Brain microvascular endothelial cell (primary cell): ENCODE data around the gene PNLDC1.
A peak's percentile ranks its signal among the peaks of the same experiment; 100 is the strongest.

ENCODE experiments used
- DNase-seq: peaks from one replicate; pipeline ENCODE4 v3.0.0-alpha.2; 2020
- H3K27ac ChIP-seq: fragments of 250-450 bp; sonication (Bioruptor Pico); 2 replicates; pipeline ENCODE4 v1.5.1; 2020; ENCODE audit warnings: mild to moderate bottlenecking, moderate library complexity
- H3K27me3 ChIP-seq: fragments of 250-450 bp; sonication (Bioruptor Pico); replicated peaks from 2 replicates; pipeline ENCODE4 v1.5.1; 2020; ENCODE audit warnings: mild to moderate bottlenecking
- H3K36me3 ChIP-seq: fragments of 250-450 bp; sonication (Bioruptor Pico); replicated peaks from 2 replicates; pipeline ENCODE4 v1.5.1; 2020; ENCODE audit warnings: mild to moderate bottlenecking
- H3K4me3 ChIP-seq: 2 replicates; pipeline ENCODE4 v1.5.1; 2011; ENCODE audit warnings: low read depth, mild to moderate bottlenecking, control low read depth, low read length, moderate library complexity
- CTCF ChIP-seq: IDR thresholded peaks from 2 replicates; pipeline ENCODE4 v1.5.1; 2011; ENCODE audit warnings: low read depth, mild to moderate bottlenecking, moderate library complexity, low read length, control low read depth, inconsistent platforms; ENCODE audit errors: missing control alignments
- in situ Hi-C: cut with HindIII; loops from 2 replicates; pipeline ENCODE4 v1.10.0; 2017; ENCODE audit warnings: low sequenced_read_pairs, low pct_ligation_motif_present

PNLDC1 gene

GRCh38 chr6:159761873-159762680, 38.0 kb upstream of the PNLDC1 start, which contains the start of gene ACAT2:
TSS of gene ACAT2 (plus strand) at chr6:159762045. CDS start at chr6:159762088, 43 bp downstream.
- in situ Hi-C loops = no loop called here
- peaks cover 34% of the 10 kb centered on the region for H3K36me3 ChIP-seq
- no peak for TF ChIP-seq CTCF

GRCh38 chr6:159762681-159763293, 37.3 kb upstream of the PNLDC1 start:
- H3K36me3 ChIP-seq = peaks cover 41% of the 10 kb centered on the region
- no peaks in the 10 kb centered on the region for H3K27me3 ChIP-seq
- TF ChIP-seq CTCF = no peak
- H3K27ac ChIP-seq = peak overlapping the region; percentile 78
- in situ Hi-C loops = no loop called here
- peak overlapping the region; percentile 91 for H3K4me3 ChIP-seq
- DNase-seq = no peak

More at GRCh38 chr6:159761873-159762680, 38.0 kb upstream of the PNLDC1 start, which contains the start of gene ACAT2:
- peak; percentile 92 for DNase-seq
- Histone ChIP-seq H3K27me3 (no peaks in the 10 kb centered on the region), H3K27ac (peak within 1 kb of the TSS; percentile 78), H3K4me3 (peak within 1 kb of the TSS; percentile 91)

DNA sequence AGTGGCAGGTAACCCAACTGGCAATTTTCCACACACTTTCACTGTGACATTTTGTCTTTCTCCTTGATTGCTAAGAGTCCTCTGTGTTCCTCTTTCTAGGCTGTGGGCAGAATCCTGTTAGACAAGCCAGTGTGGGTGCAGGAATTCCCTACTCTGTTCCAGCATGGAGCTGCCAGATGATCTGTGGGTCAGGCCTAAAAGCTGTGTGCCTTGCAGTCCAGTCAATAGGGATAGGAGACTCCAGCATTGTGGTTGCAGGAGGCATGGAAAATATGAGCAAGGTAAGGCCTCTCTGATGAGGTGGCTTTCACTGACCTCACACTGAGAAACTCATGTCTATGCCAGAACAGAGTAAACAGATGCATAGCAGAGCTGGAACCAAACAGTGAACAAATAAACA, 33.2 kb upstream of the PNLDC1 start:
- TF ChIP-seq CTCF = no peak
- Histone ChIP-seq H3K27ac (no peak overlapping the region), H3K27me3 (no peaks in the 10 kb centered on the region), H3K36me3 (peaks cover 62% of the 10 kb centered on the region), H3K4me3 (no peak overlapping the region)
- in situ Hi-C loops = no loop called here
- DNase-seq = no peak

GRCh38 chr6:159769470-159769869, 30.6 kb upstream of the PNLDC1 start:
- Histone ChIP-seq H3K27me3 (no peaks in the 10 kb centered on the region), H3K4me3 (no peak overlapping the region), H3K27ac (no peak overlapping the region), H3K36me3 (peaks cover 53% of the 10 kb centered on the region)
- in situ Hi-C loops = no loop called here
- no peak for DNase-seq
- no peak for TF ChIP-seq CTCF

- H3K27ac ChIP-seq = no peak overlapping the region
- no peak overlapping the region for H3K4me3 ChIP-seq
- DNase-seq = no peak
- in situ Hi-C loops = no loop called here
- TF ChIP-seq CTCF = no peak
- H3K36me3 ChIP-seq = peaks cover 43% of the 10 kb centered on the region
- no peaks in the 10 kb centered on the region for H3K27me3 ChIP-seq
Observed at GRCh38 chr6:159772196-159772595, 27.9 kb upstream of the PNLDC1 start.
